ENCODE measurements around the gene PABPN1L. TPM values are rescaled to one million over a fixed set of nuclear protein-coding genes. Genes with fewer than 3 reads are reported as not detected.

The PABPN1L gene
- total RNA-seq, 1 experiment from 2014 or later = not detected

- Histone ChIP-seq H3K27me3 (ENCODE audit: insufficient read depth, low read length) (no peaks in the 10 kb centered on the region), H3K4ac (ENCODE audit: low read depth, low read length) (no peak overlapping the region), H3K79me2 (ENCODE audit: insufficient read depth, low read length) (no peaks in the 10 kb centered on the region), H3K56ac (ENCODE audit: insufficient read length, low read depth, low read length) (no peak overlapping the region), H3K9me3 (ENCODE audit: control insufficient read depth, low read depth, low read length) (no peaks in the 10 kb centered on the region), H4K8ac (replicated peaks; ENCODE audit: insufficient read length, low read depth, low read length) (no peak overlapping the region), H2BK20ac (ENCODE audit: low read depth, low read length, poor library complexity, severe bottlenecking) (no peak overlapping the region), H3T11ph (ENCODE audit: low read length) (no peak overlapping the region), H2AK5ac (ENCODE audit: insufficient read length, low read length) (no peak overlapping the region), H3K4me2 (ENCODE audit: insufficient read depth, insufficient read length, low read length) (no peak overlapping the region), H3K18ac (ENCODE audit: insufficient read length, low read depth, low read length) (no peak overlapping the region), H2AFZ (ENCODE audit: low read length) (no peak overlapping the region), H3K27ac (ENCODE audit: insufficient read length, low read depth, low read length) (no peak overlapping the region), H3K23ac (ENCODE audit: insufficient read length, low read depth, low read length) (no peak overlapping the region), H2BK5ac (ENCODE audit: insufficient read length, low read length) (no peak overlapping the region), H4K5ac (ENCODE audit: insufficient read length, low read depth, low read length) (no peak overlapping the region), H2BK120ac (ENCODE audit: low read depth, low read length, poor library complexity, severe bottlenecking) (no peak overlapping the region), H2BK12ac (ENCODE audit: insufficient read length, low read depth, low read length) (no peak overlapping the region), H3K79me1 (ENCODE audit: insufficient read depth, low read depth, low read length, poor library complexity, severe bottlenecking) (no peaks in the 10 kb centered on the region), H3K9ac (ENCODE audit: extremely low read depth, insufficient read length, low read length) (no peak overlapping the region), H2BK15ac (ENCODE audit: low read depth, low read length) (no peak overlapping the region), H3K23me2 (ENCODE audit: insufficient read length, low read depth, low read length, poor library complexity, severe bottlenecking) (no peaks in the 10 kb centered on the region), H4K20me1 (ENCODE audit: control insufficient read depth, insufficient read depth, insufficient read length) (no peaks in the 10 kb centered on the region), H3K14ac (ENCODE audit: insufficient read depth, low read length) (no peak overlapping the region), H3K4me1 (ENCODE audit: insufficient read depth, low read length) (no peaks in the 10 kb centered on the region), H4K91ac (ENCODE audit: insufficient read length, low read depth, low read length) (no peak overlapping the region)
- Mint-ChIP-seq H3K27me3 (ENCODE audit: low read depth) (peaks cover 4% of the 10 kb centered on the region), H3K9me3 (no peaks in the 10 kb centered on the region), H3K4me1 (peaks cover 0 to 11% of the 10 kb centered on the region in 2 experiments; a peak in 1 of 4 replicates), H3K27ac (no peak overlapping the region), H3K4me3 (no peak overlapping the region), H3K36me3 (ENCODE audit: insufficient read depth in 1 of 3, low read depth in 3 of 3) (no peaks in the 10 kb centered on the region)
- WGBS (ENCODE audit: extremely low coverage, insufficient read length, low lambda C conversion rate) = no CpG with 5 or more reads among the region's 11 CpGs
- DNase-seq = no peak
- no peak for TF ChIP-seq CTCF (conservative IDR thresholded peaks at IDR 0.05)
Measured at GRCh38 chr16:88883946-88884345, 17.5 kb upstream of the PABPN1L start.
